ENCODE measurements around the gene SLC38A5.
"Not testable (repeated sequence)": the region's sequence is repeated elsewhere in the genome, so short reads cannot be mapped to it uniquely, and the experiment has no call there.

Gene SLC38A5

GRCh38 chrX:48470833-48471118 is 716 bp upstream of the SLC38A5 start:
- DNase-seq (ENCODE audit: extremely low read depth in 1 of 2, low read depth in 1 of 2), result no peak

GRCh38 chrX:48468693-48469691 is 1.1 kb downstream of the SLC38A5 start:
- DNase-seq (ENCODE audit: extremely low read depth in 1 of 2, low read depth in 1 of 2), result peak in 1 of 2 donors; percentile 8

GRCh38 chrX:48468247-48468671 is 1.8 kb downstream of the SLC38A5 start:
- no peak for DNase-seq (ENCODE audit: extremely low read depth in 1 of 2, low read depth in 1 of 2)

- DNase-seq (ENCODE audit: extremely low read depth in 1 of 2, low read depth in 1 of 2), result no peak
These were observed 2.7 kb downstream of the SLC38A5 start for GRCh38 chrX:48467281-48467761.

GRCh38 chrX:48466696-48467095 is 3.4 kb downstream of the SLC38A5 start:
- no peak for DNase-seq (ENCODE audit: extremely low read depth in 1 of 2, low read depth in 1 of 2)

- DNase-seq (ENCODE audit: extremely low read depth in 1 of 2, low read depth in 1 of 2), result no peak
These were observed 4.6 kb downstream of the SLC38A5 start for GRCh38 chrX:48465336-48465933.

GRCh38 chrX:48461830-48462229 is 8.2 kb downstream of the SLC38A5 start:
- DNase-seq (ENCODE audit: extremely low read depth in 1 of 2, low read depth in 1 of 2), result no peak

GRCh38 chrX:48460606-48461005 is 9.5 kb downstream of the SLC38A5 start:
- no peak for DNase-seq (ENCODE audit: extremely low read depth in 1 of 2, low read depth in 1 of 2)

GRCh38 chrX:48460031-48460430 is 10.0 kb downstream of the SLC38A5 start:
- no peak for DNase-seq (ENCODE audit: extremely low read depth in 1 of 2, low read depth in 1 of 2)

- no peak for DNase-seq (ENCODE audit: extremely low read depth in 1 of 2, low read depth in 1 of 2)
These were observed 10.6 kb downstream of the SLC38A5 start for GRCh38 chrX:48459483-48459882.

GRCh38 chrX:48458711-48459110 is 11.3 kb downstream of the SLC38A5 start:
- DNase-seq (ENCODE audit: extremely low read depth in 1 of 2, low read depth in 1 of 2), result no peak

GRCh38 chrX:48456628-48457331 is 13.3 kb downstream of the SLC38A5 start:
- DNase-seq (ENCODE audit: extremely low read depth in 1 of 2, low read depth in 1 of 2), result no peak

GRCh38 chrX:48451708-48452107 is 18.4 kb downstream of the SLC38A5 start:
- no peak for DNase-seq (ENCODE audit: extremely low read depth in 1 of 2, low read depth in 1 of 2)

GRCh38 chrX:48450076-48450475 is 20.0 kb downstream of the SLC38A5 start:
- no peak for DNase-seq (ENCODE audit: extremely low read depth in 1 of 2, low read depth in 1 of 2)

- DNase-seq (ENCODE audit: extremely low read depth in 1 of 2, low read depth in 1 of 2), result not testable (repeated sequence)
These were observed 22.9 kb downstream of the SLC38A5 start for GRCh38 chrX:48447201-48447600.

- not testable (repeated sequence) for DNase-seq (ENCODE audit: extremely low read depth in 1 of 2, low read depth in 1 of 2)
These were observed 36.3 kb downstream of the SLC38A5 start for GRCh38 chrX:48433713-48434112.

- not testable (repeated sequence) for DNase-seq (ENCODE audit: extremely low read depth in 1 of 2, low read depth in 1 of 2)
These were observed 39.9 kb downstream of the SLC38A5 start for GRCh38 chrX:48430166-48430565.

- DNase-seq (ENCODE audit: extremely low read depth in 1 of 2, low read depth in 1 of 2), result not testable (repeated sequence)
These were observed 40.5 kb downstream of the SLC38A5 start for GRCh38 chrX:48429606-48430005.

- not testable (repeated sequence) for DNase-seq (ENCODE audit: extremely low read depth in 1 of 2, low read depth in 1 of 2)
These were observed 42.9 kb downstream of the SLC38A5 start for GRCh38 chrX:48427027-48427716.

- not testable (repeated sequence) for DNase-seq (ENCODE audit: extremely low read depth in 1 of 2, low read depth in 1 of 2)
These were observed 58.2 kb downstream of the SLC38A5 start, which contains the start of gene SSX4B for GRCh38 chrX:48411860-48412259. Gene SSX4B, minus strand, starts transcription at chrX:48411960. Its CDS starts 588 bp downstream, at chrX:48411372.
